Activated naive CD4-positive, alpha-beta T cell treated with anti-CD3 and anti-CD28 coated beads, Interleukin-2, amount 50 U/mL, for 24 hours (primary cell): ENCODE results near the gene FAM163B.

ENCODE experiments used
- H3K27ac Mint-ChIP-seq: one replicate; pipeline ENCODE4 v1.8.0; 2021; ENCODE audit warnings: mild to moderate bottlenecking, mixed read lengths
- H3K27me3 Mint-ChIP-seq: one replicate; pipeline ENCODE4 v1.8.0; 2021; ENCODE audit warnings: mixed read lengths
- H3K36me3 Mint-ChIP-seq: one replicate; pipeline ENCODE4 v1.8.0; 2021; ENCODE audit warnings: mixed read lengths
- H3K4me1 Mint-ChIP-seq: one replicate; pipeline ENCODE4 v1.8.0; 2021; ENCODE audit warnings: mixed read lengths
- H3K4me3 Mint-ChIP-seq: one replicate; pipeline ENCODE4 v1.8.0; 2021; ENCODE audit warnings: mild to moderate bottlenecking, mixed read lengths
- H3K9me3 Mint-ChIP-seq: one replicate; pipeline ENCODE4 v1.8.0; 2021; ENCODE audit warnings: mixed read lengths

Gene FAM163B

GRCh38 chr9:133576031-133576874, 32.9 kb downstream of the FAM163B start:
- Mint-ChIP-seq H3K4me3 (no peak overlapping the region), H3K9me3 (no peaks in the 10 kb centered on the region), H3K4me1 (peaks cover 7% of the 10 kb centered on the region), H3K27ac (peak overlapping the region; percentile 77), H3K27me3 (peaks cover 13% of the 10 kb centered on the region), H3K36me3 (no peaks in the 10 kb centered on the region)

GRCh38 chr9:133575186-133576030, 33.8 kb downstream of the FAM163B start:
- H3K27ac Mint-ChIP-seq = no peak overlapping the region
- H3K9me3 Mint-ChIP-seq = no peaks in the 10 kb centered on the region
- H3K27me3 Mint-ChIP-seq = peaks cover 10% of the 10 kb centered on the region
- H3K4me1 Mint-ChIP-seq = peaks cover 7% of the 10 kb centered on the region
- no peak overlapping the region for H3K4me3 Mint-ChIP-seq
- H3K36me3 Mint-ChIP-seq = no peaks in the 10 kb centered on the region

GRCh38 chr9:133574771-133575170, 34.4 kb downstream of the FAM163B start:
- Mint-ChIP-seq H3K27ac (no peak overlapping the region), H3K4me1 (peaks cover 7% of the 10 kb centered on the region), H3K27me3 (peaks cover 9% of the 10 kb centered on the region), H3K9me3 (no peaks in the 10 kb centered on the region), H3K36me3 (no peaks in the 10 kb centered on the region), H3K4me3 (no peak overlapping the region)

- Mint-ChIP-seq H3K4me1 (peaks cover 7% of the 10 kb centered on the region), H3K27me3 (peaks cover 9% of the 10 kb centered on the region), H3K27ac (no peak overlapping the region), H3K9me3 (no peaks in the 10 kb centered on the region), H3K4me3 (no peak overlapping the region), H3K36me3 (no peaks in the 10 kb centered on the region)
These were observed 35.2 kb downstream of the FAM163B start for GRCh38 chr9:133573791-133574515.

- Mint-ChIP-seq H3K27me3 (peaks cover 9% of the 10 kb centered on the region), H3K27ac (no peak overlapping the region), H3K9me3 (no peaks in the 10 kb centered on the region), H3K36me3 (no peaks in the 10 kb centered on the region), H3K4me3 (no peak overlapping the region), H3K4me1 (peaks cover 7% of the 10 kb centered on the region)
These were observed 36.3 kb downstream of the FAM163B start for GRCh38 chr9:133572821-133573361.

GRCh38 chr9:133571896-133572595, 37.1 kb downstream of the FAM163B start:
- Mint-ChIP-seq H3K9me3 (no peaks in the 10 kb centered on the region), H3K27me3 (peaks cover 6% of the 10 kb centered on the region), H3K4me3 (no peak overlapping the region), H3K36me3 (no peaks in the 10 kb centered on the region), H3K27ac (no peak overlapping the region), H3K4me1 (peaks cover 7% of the 10 kb centered on the region)

GRCh38 chr9:133571391-133571890, 37.7 kb downstream of the FAM163B start:
- H3K36me3 Mint-ChIP-seq = no peaks in the 10 kb centered on the region
- H3K9me3 Mint-ChIP-seq = no peaks in the 10 kb centered on the region
- peaks cover 1% of the 10 kb centered on the region for H3K4me1 Mint-ChIP-seq
- peaks cover under 1% of the 10 kb centered on the region for H3K27me3 Mint-ChIP-seq
- H3K4me3 Mint-ChIP-seq = no peak overlapping the region
- no peak overlapping the region for H3K27ac Mint-ChIP-seq

GRCh38 chr9:133570691-133571080, 38.5 kb downstream of the FAM163B start:
- Mint-ChIP-seq H3K27ac (no peak overlapping the region), H3K4me1 (no peaks in the 10 kb centered on the region), H3K36me3 (no peaks in the 10 kb centered on the region), H3K9me3 (no peaks in the 10 kb centered on the region), H3K27me3 (no peaks in the 10 kb centered on the region), H3K4me3 (no peak overlapping the region)

- no peaks in the 10 kb centered on the region for H3K36me3 Mint-ChIP-seq
- H3K4me3 Mint-ChIP-seq = no peak overlapping the region
- no peaks in the 10 kb centered on the region for H3K9me3 Mint-ChIP-seq
- no peaks in the 10 kb centered on the region for H3K27me3 Mint-ChIP-seq
- H3K27ac Mint-ChIP-seq = no peak overlapping the region
- no peaks in the 10 kb centered on the region for H3K4me1 Mint-ChIP-seq
These were observed 39.1 kb downstream of the FAM163B start for GRCh38 chr9:133569891-133570690.

GRCh38 chr9:133569121-133569785, 39.9 kb downstream of the FAM163B start:
- Mint-ChIP-seq H3K27me3 (no peaks in the 10 kb centered on the region), H3K27ac (no peak overlapping the region), H3K4me3 (no peak overlapping the region), H3K36me3 (no peaks in the 10 kb centered on the region), H3K4me1 (no peaks in the 10 kb centered on the region), H3K9me3 (no peaks in the 10 kb centered on the region)

- Mint-ChIP-seq H3K27ac (peak overlapping the region; percentile 17), H3K4me3 (no peak overlapping the region), H3K36me3 (no peaks in the 10 kb centered on the region), H3K4me1 (peaks cover 4% of the 10 kb centered on the region), H3K27me3 (no peaks in the 10 kb centered on the region), H3K9me3 (no peaks in the 10 kb centered on the region)
These were observed 41.0 kb downstream of the FAM163B start for GRCh38 chr9:133568186-133568585.

- H3K27ac Mint-ChIP-seq = no peak overlapping the region
- H3K9me3 Mint-ChIP-seq = no peaks in the 10 kb centered on the region
- peaks cover 7% of the 10 kb centered on the region for H3K4me1 Mint-ChIP-seq
- no peak overlapping the region for H3K4me3 Mint-ChIP-seq
- H3K27me3 Mint-ChIP-seq = no peaks in the 10 kb centered on the region
- no peaks in the 10 kb centered on the region for H3K36me3 Mint-ChIP-seq
These were observed 42.4 kb downstream of the FAM163B start for GRCh38 chr9:133566817-133567216.

- H3K9me3 Mint-ChIP-seq = no peaks in the 10 kb centered on the region
- H3K36me3 Mint-ChIP-seq = no peaks in the 10 kb centered on the region
- H3K4me1 Mint-ChIP-seq = peaks cover 7% of the 10 kb centered on the region
- no peak overlapping the region for H3K27ac Mint-ChIP-seq
- no peak overlapping the region for H3K4me3 Mint-ChIP-seq
- H3K27me3 Mint-ChIP-seq = no peaks in the 10 kb centered on the region
These were observed 42.8 kb downstream of the FAM163B start for GRCh38 chr9:133566382-133566781.
